GM23248 (cell line): ENCODE measurements around the gene RCAN2.

Experiments used
- EZH2 ChIP-seq: fragments of 200-600 bp; sonication (generic); IDR thresholded peaks from 2 replicates; pipeline ENCODE4 v1.6.1; 2018; ENCODE audit warnings: antibody characterized with exemption, mild to moderate bottlenecking; ENCODE audit not compliant: insufficient read depth, poor library complexity, severe bottlenecking
- EZH2phosphoT487 ChIP-seq: fragments of 200-600 bp; sonication (generic); IDR thresholded peaks from 2 replicates; pipeline ENCODE4 v1.6.1; 2018; ENCODE audit warnings: antibody characterized with exemption, moderate library complexity, mild to moderate bottlenecking, low read depth; ENCODE audit not compliant: insufficient read depth

- TF ChIP-seq EZH2: no peak
- no peak for TF ChIP-seq EZH2phosphoT487
Observed at GRCh38 chr6:46513533-46513932, 22.3 kb upstream of the RCAN2 start.
